Skin of body (tissue), 2 donors: ENCODE measurements around the gene FXR2. TPM values are rescaled to one million over a fixed set of nuclear protein-coding genes. Genes with fewer than 3 reads are reported as not detected.

Experiments
- DNase-seq: peaks from one replicate; lab custom pipeline; 2025; lab: John Stamatoyannopoulos, UW
- total RNA-seq: library from RNA; depleted of rRNA; stranded (reverse); fragments of >200 nt; gene quantifications from one replicate; pipeline ENCODE4 v1.2.3, GENCODE V29; 2014

The FXR2 gene
- total RNA-seq, 1 donor from 2014 or later: 25.5 TPM

- DNase-seq: peak; percentile 64
These were observed 25.4 kb downstream of the FXR2 start for GRCh38 chr17:7589204-7589868.

GRCh38 chr17:7588553-7589203 lies 26.0 kb downstream of the FXR2 start:
- no peak for DNase-seq

- no peak for DNase-seq
These were observed 27.1 kb downstream of the FXR2 start for GRCh38 chr17:7587420-7588151.

- no peak for DNase-seq
These were observed 27.9 kb downstream of the FXR2 start for GRCh38 chr17:7586673-7587419.

GRCh38 chr17:7583253-7584109 lies 31.2 kb downstream of the FXR2 start, which contains the start of gene MPDU1:
Gene MPDU1 (plus strand): TSS chr17:7583852. CDS start chr17:7583863, 11 bp downstream.
- peak; percentile 100 for DNase-seq

- DNase-seq: no peak
These were observed 32.1 kb downstream of the FXR2 start for GRCh38 chr17:7582396-7583252.

GRCh38 chr17:7580604-7581575 lies 33.8 kb downstream of the FXR2 start:
- DNase-seq: no peak

- no peak for DNase-seq
These were observed 34.7 kb downstream of the FXR2 start for GRCh38 chr17:7579834-7580603.

GRCh38 chr17:7579001-7579833 lies 35.5 kb downstream of the FXR2 start, which contains the start of gene CD68:
Gene CD68 (plus strand): TSS chr17:7579638. CDS start chr17:7579678, 40 bp downstream.
- DNase-seq: peak; percentile 40

GRCh38 chr17:7577327-7578199 lies 37.1 kb downstream of the FXR2 start:
- DNase-seq: no peak

GRCh38 chr17:7576432-7576937 lies 38.2 kb downstream of the FXR2 start:
- no peak for DNase-seq

GRCh38 chr17:7575959-7576358 lies 38.7 kb downstream of the FXR2 start:
- DNase-seq: no peak

- DNase-seq: no peak
These were observed 39.2 kb downstream of the FXR2 start for GRCh38 chr17:7575481-7575883.

- DNase-seq: no peak
These were observed 40.3 kb downstream of the FXR2 start for GRCh38 chr17:7574176-7574953.
